HG02973 (cell line): ENCODE results near the gene GTF2IRD1.
"Not testable (repeated sequence)": the region's sequence is repeated elsewhere in the genome, so short reads cannot be mapped to it uniquely, and the experiment has no call there.

Experiments
- ATAC-seq: cut with Tn5 transposase; IDR thresholded peaks from one replicate; pipeline ENCODE4 v1.9.1; 2021; ENCODE audit warnings: moderate library complexity; ENCODE audit not compliant: unreplicated experiment

The GTF2IRD1 gene

GRCh38 chr7:74507538-74508319 is 54.0 kb downstream of the GTF2IRD1 start:
- no peak for ATAC-seq

DNA sequence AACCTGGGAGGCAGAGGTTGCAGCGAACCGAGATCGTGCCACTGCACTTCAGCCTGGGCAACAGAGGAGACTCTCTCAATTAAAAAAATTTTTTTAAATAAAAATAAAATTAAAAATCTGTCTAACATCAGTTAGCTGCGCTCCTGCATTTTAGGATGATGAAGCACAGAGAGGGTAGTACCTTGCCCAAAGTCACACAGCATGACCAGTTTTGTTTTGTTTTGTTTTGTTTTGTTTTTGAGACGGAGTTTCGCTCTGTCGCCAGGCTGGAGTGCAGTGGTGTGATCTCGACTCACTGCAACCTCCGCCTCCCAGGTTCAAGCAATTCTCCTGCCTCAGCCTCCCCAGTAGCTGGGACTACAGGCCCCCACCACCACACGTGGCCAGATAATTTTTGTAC is 55.7 kb downstream of the GTF2IRD1 start:
- ATAC-seq = not testable (repeated sequence)

- no peak for ATAC-seq
Observed at GRCh38 chr7:74511345-74511744, 57.6 kb downstream of the GTF2IRD1 start.

DNA sequence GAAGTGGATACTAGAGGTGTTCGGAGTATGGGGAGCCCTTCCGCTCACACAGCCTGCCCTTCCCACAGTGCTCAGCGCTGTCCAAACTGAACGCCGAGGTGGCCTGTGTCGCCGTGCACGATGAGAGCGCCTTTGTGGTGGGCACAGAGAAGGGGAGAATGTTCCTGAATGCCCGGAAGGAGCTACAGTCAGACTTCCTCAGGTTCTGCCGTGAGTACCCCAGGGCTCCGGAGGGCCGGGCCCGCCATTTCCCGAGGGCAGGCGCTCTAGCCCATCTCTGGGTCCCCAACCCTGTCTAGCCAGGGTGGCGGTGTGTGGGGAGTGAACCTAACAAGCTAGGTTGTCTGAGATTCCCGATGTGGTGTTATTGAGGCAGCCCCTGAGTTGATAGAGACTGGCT is 59.1 kb downstream of the GTF2IRD1 start:
- ATAC-seq = no peak

GRCh38 chr7:74514131-74514591 is 60.5 kb downstream of the GTF2IRD1 start:
- no peak for ATAC-seq

- no peak for ATAC-seq
Observed at GRCh38 chr7:74515276-74515675, 61.6 kb downstream of the GTF2IRD1 start.

DNA sequence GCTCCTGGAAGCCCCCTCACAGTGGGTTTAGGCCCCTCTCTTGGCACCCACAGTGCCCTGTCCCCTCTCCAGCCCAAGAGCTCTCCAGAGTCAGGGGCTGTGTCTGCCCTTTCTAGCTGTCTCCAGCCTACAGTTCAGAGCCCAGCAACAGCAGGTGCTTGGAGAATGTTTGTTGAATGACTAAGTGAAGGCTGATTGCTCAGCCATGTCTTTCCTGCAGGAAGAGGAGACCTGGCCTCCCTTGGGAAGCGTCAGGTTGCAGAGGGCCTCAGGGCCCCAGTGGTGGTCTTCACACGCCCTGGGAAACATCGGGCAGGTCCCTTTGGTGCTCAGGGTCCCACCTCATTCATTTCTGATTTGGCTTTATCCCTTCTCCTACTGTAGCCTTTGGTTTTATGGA is 62.5 kb downstream of the GTF2IRD1 start:
- ATAC-seq = no peak

DNA sequence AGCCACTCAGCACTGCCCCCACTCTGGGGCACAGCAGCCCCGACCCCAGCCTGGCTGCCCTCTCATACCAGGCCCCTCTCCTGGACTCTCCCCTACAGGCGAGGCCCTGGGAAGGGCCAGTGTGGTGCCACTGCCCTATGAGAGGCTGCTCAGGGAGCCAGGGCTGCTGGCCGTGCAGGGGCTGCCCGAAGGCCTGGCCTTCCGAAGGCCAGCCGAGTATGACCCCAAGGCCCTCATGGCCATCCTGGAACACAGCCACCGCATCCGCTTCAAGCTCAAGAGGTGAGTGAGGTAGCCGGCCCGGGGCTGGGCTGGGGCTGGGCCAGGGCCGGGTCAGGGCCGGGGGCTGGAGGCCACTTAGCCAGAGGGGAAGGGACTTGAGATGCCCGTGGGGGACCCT is 64.3 kb downstream of the GTF2IRD1 start:
- no peak for ATAC-seq

DNA sequence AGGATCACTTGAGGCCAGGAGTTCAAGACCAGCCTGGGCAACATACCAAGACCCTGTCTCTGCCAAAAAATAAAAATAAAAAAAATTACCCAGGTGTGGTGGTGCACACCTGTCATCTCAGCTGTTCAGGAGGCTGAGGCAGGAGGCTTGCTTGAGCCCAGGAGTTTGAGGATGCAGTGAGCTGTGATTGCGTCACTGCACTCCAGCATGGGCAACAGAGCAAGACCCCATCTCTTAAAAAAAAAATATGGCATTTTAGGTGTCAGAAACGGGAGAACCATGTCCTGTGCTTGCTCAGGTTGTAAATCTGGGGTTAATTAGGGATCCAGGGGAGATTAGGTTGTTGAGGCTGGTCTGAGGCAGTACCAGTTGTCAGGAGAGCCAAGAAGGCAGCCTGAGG is 64.9 kb downstream of the GTF2IRD1 start:
- ATAC-seq = no peak

- no peak for ATAC-seq
Observed at GRCh38 chr7:74519395-74519794, 65.7 kb downstream of the GTF2IRD1 start.

GRCh38 chr7:74521855-74522254 is 68.1 kb downstream of the GTF2IRD1 start:
- ATAC-seq = no peak

- ATAC-seq = no peak
Observed at GRCh38 chr7:74522281-74522905, 68.7 kb downstream of the GTF2IRD1 start.

DNA sequence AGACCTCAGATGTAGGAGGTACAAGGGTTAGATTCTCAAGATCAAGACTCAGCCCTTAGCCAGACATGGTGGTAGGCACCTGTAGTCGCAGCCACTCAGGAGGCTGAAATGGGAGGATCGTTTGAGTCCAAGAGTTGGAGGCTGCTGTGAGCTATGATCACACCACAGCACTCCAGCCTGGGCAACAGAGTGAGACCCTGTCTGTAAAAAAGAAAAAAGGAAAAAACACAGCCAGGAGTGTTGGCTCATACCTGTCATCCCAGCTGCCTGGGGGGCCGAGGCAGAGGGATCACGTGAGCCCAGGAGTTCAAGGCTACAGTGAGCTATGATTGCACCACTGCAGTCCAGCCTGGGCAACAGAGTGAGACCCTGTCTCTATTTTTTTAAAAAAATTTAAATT is 69.3 kb downstream of the GTF2IRD1 start:
- ATAC-seq = no peak

DNA sequence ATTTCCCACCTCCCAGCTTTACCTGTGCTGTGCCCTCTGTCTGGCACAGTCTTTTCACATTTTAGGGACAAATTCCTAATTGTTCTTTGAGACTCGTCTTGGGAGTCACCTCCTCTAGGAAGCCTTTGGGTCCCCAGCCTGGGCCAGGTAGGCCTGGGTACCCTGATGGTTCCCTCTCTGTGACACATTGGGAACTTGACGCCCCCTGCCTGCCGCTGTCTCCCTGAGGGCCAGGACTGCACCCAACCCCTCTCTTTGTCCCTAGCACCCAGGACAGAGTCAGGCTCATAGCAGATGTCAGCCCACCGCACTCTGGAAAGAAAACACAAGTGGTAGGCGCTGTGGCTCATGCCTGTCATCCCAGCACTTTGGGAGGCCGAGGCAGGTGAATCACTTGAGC is 71.4 kb downstream of the GTF2IRD1 start:
- ATAC-seq = no peak

GRCh38 chr7:74525881-74526280 is 72.2 kb downstream of the GTF2IRD1 start:
- no peak for ATAC-seq

DNA sequence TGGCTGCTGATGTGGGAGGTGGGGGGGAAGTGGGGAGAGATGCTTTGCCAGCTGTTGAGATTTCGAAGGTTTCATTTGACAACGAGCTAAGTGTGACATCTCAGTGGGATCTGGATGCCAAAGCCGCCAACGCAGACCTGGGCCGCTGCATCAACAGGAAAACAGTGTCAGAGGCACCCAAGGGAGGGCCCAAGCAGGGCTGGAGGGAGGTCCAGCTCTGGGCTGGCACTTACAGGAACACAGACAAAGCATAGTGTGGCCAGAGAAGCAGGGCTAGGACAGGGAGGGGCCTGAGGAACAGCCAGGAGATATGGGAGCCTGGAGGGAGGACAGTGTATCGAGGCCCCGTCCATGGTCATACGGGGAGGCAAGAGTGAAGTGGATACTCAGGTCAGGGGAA is 73.1 kb downstream of the GTF2IRD1 start:
- no peak for ATAC-seq

DNA sequence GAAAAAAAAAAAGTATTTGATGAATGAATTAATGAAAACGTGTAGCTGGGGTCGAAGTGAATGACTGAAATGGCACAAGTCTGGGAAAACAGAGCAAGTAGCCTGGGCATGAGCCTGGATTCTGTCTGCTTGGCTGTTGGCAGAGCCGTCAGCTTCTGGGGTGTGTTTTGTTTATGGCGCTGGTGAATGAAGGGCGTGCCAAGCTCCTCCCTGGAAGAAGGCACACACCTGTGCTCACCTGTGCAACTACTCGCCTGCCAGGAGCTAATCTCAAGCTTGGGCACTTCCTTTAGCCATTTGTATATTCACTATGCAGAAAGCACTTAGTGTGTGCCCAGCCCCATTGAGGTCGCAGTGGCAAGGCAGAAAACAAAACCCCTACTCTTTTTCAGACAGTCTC is 74.1 kb downstream of the GTF2IRD1 start:
- no peak for ATAC-seq

GRCh38 chr7:74528773-74529172 is 75.1 kb downstream of the GTF2IRD1 start:
- not testable (repeated sequence) for ATAC-seq

DNA sequence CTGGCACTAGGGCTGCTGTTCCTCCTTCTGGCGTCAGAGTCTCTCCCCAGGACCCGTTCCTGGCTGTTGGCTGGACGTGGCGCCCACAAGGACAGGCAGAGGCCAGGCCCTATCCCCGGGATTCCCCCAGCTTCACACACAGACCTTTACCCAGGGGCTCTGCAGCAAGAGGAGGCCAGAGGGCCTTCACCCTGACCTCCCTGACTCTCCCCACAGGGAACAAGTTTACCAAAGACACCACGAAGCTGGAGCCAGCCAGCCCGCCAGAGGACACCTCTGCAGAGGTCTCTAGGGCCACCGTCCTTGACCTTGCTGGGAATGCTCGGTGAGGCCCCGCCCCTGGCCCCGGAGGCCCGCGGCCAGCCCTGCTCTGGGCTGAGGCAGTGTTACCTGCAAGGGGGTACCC is 82.2 kb downstream of the GTF2IRD1 start:
- ATAC-seq = no peak

DNA sequence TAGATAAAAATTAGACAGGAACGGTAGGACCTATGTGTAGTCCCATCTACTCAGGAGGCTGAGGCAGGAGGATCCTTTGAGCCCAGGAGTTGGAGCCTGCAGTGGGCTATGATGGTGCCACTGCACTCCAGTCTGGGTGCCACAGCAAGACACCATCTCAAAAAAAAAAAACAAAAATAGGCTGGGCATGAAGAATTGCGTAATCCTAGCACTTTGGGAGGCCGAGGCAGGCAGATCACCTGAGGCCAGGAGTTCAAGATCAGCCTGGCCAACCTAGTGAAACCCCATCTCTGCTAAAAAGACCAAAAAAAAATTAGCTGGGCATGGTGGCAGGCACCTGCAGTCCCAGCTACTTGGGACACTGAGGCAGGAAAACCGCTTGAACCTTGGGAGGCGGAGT is 88.2 kb downstream of the GTF2IRD1 start:
- ATAC-seq = not testable (repeated sequence)

DNA sequence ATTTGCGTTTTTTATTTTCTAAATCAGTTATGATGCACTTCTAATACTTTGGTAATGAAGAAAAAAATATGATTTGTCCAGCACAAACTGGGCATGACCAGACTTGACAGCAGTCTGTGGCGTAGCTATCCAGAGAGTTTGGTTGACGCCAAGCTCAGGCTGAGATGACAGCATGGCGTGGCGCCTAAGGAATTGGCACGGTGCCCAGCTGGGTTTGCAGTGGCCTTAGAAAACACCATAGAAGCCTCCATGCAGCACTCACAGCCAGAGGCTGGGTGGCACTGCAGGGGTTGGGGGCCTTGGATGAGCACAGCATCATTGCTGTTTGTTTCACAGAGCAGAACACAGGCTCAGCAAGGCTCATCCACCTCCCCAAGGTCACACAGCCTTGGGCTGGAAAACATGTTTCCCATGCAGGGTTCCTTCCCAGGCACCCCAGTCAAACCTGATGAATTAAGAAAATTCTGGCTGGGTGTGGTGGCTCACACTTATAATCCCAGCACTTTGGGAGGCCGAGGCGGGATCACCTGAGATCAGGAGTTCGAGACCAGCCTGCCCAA is 88.9 kb downstream of the GTF2IRD1 start:
- ATAC-seq = no peak
